Measurements from ENCODE around the gene NXPH2.
"Not testable (repeated sequence)": the region's sequence is repeated elsewhere in the genome, so short reads cannot be mapped to it uniquely, and the experiment has no call there.

The NXPH2 gene

DNA sequence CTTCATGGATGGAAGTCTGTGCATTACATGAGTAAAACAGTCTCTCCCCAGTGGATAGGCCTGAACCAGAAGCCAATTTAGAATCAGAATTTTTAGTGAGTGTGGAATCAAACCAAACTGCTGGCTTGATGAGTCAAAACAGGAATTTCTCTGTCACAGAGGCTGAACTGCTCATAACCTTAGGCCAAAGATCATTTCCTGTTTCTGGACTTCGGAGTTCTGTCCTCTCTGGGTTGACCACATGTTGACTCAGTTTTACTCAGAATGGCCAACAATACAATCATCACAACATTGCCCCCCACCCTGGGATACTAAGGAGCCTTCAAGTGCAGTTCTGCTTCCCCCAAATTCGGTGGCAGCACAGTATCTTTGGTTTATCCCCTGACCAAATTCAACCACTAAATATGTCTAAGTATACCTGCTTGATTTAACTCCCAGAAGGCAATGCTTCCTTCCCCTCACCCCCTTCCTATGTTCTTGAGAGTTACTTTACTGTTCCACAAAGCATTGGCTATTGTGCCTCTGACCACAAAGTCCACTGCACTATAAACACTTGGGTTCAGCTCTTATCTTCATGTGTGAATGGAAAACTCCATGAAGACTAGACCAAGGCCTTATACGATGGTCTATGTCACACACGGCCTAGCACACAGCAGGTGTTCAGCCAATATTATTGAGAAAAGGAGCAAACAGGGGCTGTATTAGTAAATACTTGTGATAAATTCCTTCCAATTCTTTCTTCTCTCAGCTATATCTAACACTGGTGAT lies 67.8 kb downstream of the NXPH2 start:
- DNase-seq (ENCODE audit: low read depth in 1 of 2, low spot score in 1 of 2): no peak

DNA sequence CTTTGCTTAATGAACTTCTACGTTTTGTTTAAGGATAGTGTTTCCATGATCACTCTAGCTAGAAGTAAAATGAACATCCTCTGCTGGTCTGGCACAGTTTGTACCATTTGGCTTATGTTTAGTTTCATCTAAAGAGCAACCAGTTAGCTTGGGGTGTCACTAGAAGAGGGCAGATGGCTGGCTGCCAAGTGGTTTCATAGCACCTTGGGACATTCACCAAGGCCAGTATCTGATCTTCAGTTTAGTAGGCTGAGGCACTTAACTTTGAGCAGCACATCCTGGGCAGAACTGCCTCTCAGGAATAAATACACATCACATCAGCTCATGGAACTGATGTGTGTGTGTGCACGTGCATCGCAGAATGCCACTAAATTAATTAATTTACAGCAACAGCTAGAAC lies 68.4 kb downstream of the NXPH2 start:
- no peak for DNase-seq (ENCODE audit: low read depth in 1 of 2, low spot score in 1 of 2)

DNA sequence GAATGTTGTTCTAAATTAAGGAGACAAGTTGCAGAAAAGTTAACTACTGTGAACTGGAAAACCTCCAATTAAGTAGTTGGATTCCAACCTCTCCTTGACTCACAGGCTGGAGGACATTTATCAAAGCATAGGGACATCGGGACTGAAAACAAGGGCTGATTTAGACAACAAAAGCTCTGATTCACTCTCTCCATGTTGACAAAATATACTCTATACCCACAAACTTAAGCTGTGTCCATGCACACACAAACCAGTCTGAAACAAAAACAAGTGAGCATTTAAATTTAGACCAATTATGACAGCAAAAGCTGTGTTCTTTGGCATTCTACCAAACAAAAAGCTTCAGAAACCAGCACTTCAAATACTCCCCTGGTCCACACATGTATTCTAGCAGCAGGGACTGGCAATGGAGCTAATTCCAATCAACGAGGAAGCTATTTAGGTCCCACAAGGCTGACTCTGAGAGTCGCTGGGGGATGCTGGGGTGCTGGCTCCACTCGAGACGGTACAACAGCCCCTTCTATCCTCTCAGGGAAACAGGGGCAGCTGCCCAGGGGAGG lies 71.4 kb downstream of the NXPH2 start:
- DNase-seq (ENCODE audit: low read depth in 1 of 2, low spot score in 1 of 2): no peak

DNA sequence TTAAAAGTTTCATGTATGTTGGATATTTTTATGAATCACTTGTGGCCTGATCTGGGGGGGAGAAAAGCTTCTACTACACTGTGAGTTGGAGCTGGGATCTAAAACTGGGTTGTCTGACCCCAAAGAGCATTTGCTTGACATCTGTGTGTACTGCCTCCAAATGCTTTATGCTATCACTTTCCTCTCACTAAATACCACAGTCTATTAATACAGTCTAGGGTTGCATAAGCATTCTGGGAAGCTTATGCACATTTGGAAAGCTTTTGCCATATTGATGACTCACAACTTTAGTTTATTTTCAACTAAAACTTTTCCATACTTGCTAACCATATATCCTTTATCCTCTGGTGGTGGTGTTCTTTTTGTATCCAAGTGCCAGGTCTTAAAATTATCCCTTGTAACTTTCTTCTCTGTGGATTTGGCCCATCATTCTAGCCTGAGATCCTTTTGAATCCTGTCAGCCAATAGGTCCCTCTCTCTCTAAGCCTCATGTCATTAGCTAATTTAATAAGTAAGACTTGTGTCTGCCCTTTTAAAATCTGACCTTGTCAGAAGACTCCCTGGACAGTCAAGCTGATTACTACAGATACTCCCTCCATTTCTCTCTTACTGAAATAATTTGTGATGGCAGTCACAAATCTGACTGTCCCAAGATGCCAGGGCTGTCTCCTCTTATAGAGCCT lies 72.7 kb downstream of the NXPH2 start:
- no peak for DNase-seq (ENCODE audit: low read depth in 1 of 2, low spot score in 1 of 2)

DNA sequence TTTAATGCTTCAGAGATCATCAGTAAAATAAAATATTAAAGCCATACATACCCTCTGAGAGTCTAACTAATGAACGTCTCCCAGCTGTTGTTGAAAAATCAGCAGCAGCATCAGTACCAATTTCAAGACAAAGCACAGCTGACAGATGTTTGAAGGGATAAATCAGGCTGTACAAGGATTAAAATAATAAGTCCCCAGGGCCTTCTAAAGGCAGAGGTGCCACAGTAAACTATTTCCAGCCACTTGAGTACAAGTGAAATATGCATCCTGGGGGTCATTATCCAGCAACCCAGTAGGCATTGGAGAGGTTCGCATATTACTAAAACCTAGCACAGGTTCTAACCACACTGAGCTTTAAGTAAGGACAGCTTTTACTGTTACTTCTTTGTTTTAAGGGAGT lies 76.9 kb downstream of the NXPH2 start:
- DNase-seq (ENCODE audit: low read depth in 1 of 2, low spot score in 1 of 2): no peak

DNA sequence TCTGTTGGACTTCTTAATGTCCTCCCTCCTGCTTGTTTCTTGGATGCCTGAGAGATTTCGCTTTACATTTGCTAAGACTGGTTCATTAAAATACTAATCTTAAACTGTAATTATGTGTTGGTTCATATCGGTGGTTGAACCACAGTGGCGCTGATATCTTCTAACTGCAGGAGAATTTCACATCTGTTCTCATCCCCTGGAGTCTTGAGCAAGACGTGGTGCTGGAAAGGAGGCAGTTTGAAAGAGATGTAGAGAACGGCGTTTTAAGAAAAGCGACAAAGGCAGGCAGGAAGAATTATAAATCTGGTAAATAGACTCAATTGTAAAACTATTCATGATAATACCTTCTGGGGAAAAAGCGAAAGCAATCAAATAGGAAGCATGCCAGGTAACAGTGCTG lies 79.5 kb downstream of the NXPH2 start:
- DNase-seq (ENCODE audit: low read depth in 1 of 2, low spot score in 1 of 2): no peak

DNA sequence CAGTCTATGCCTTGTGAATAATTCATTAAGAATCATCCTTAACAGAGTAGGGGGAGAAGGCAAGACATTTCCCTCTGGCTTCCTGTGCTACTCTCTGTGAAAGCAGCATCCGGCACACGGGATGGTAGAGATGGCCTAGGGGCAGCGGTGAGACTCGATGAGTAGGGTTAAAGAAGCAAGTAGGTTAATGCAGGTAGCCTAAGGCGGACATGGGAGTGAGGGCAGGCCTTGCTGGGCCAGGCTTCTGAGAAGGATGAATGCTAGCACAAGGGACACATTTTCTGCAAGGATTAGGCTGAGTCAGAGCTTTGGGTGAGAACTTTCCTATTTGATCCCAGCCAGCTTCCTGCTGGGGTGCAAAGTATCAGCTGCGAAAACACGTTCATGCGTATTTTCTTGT lies 80.8 kb downstream of the NXPH2 start:
- DNase-seq (ENCODE audit: low read depth in 1 of 2, low spot score in 1 of 2): no peak

DNA sequence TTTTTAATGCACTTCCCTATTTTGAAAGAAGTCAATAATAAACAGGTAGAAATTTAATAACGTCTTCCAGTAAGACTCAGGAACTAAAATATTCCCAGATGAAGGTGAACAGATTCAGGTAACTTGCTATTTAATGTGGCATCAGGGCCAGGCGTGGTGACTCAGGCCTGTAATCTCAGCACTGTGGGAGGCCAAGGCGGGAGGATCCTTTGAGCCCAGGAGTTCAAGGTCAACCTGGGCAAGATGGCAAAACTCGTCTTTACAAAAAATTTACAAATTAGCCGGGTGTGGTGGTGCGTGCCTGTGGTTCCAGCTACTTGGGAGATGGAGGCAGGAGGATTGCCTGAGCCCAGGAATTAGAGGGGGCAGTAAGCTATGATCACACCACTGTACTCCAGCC lies 81.8 kb downstream of the NXPH2 start:
- no peak for DNase-seq (ENCODE audit: low read depth in 1 of 2, low spot score in 1 of 2)

DNA sequence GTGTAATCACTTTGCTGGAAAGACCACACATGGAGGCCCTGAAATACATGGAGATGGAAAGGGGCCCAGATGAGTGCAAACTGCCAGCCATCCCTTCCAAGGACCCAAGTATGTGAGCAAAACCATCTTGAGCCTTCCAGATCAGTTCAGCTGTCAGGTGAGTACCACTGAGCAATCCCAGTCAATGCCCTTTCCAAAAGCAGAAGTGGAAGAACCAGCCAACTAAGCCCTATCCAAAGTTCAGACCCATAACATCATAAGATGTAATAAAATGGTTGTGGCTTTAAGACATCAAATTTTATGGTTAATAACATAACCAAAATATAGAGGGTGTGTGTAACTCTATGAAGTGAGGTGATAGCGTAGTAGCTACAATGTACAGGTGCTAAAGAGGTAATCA lies 88.5 kb downstream of the NXPH2 start:
- DNase-seq (ENCODE audit: low read depth in 1 of 2, low spot score in 1 of 2): no peak

DNA sequence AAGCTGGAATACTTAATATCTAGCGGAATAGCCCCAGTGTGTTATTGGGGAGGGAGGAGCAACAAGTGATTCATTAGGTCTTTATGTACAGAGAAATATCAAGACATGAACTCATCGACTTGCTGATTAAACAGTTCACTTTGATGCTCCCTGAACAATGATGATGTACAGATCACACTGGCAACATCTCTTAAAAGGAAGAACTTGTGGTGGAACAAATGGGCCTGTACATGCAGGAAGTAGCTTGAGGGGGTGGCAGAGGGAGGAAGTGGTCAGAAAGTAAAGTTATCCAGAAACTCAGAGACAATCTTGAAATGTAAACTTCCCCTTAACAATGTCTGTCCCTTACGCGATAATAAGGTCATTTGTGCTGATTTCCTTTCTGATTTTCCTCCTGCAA lies 90.5 kb downstream of the NXPH2 start:
- DNase-seq (ENCODE audit: low read depth in 1 of 2, low spot score in 1 of 2): no peak

DNA sequence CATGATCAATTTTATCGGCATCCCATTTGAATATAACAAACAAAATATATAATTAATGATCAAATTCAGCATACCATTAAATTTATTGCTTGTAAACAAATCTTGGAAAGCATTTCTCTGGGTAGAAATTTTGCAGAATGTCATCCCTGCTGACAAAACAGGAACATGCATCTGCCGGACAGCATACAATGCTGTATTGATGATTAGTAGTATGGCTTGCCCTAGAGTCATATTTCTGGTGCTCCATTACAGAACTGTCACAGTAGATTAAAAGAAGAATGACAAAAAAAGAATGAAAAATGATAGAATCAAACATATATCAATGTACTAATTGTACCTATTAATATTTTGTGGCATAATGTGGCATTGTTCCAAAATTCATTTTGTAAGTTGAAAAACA lies 98.0 kb downstream of the NXPH2 start:
- DNase-seq (ENCODE audit: low read depth in 1 of 2, low spot score in 1 of 2): no peak

DNA sequence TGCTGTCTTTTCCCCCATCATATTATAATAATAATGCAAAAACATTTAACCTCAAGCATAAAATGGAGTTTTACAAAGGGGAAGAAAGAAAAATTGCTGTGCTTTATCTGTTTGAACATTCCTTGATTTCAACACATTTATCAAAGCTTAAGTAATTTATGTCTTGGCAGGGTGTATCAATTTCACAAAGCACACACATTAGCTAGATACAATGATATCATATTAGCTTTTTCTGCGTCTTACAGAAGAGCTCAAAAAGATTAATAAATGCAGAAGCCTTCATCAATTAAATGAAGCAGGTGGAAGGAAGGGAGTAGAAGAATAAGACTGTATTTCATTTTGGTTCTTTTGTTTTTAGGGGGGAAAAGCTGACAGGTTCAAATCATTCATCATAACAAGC lies 103.0 kb downstream of the NXPH2 start:
- no peak for DNase-seq (ENCODE audit: low read depth in 1 of 2, low spot score in 1 of 2)

DNA sequence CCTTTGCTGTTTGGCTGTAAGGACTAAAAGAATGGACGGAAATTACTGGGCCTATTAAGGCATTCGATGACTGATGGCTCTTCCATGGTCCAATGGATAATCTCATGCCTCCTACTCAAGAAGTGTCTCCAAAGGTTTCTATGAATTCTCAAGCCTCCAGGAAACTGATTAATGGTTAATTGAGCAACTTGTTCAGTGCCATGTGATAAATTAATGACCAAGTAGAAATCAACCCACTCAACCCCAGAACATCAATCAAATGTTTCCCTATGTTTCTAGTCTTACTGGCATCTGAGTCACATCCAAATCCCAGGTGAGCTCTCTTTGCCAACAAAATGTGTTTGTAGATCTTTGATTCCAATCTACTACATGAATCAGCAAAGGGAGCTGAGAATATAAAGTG lies 103.6 kb downstream of the NXPH2 start:
- no peak for DNase-seq (ENCODE audit: low read depth in 1 of 2, low spot score in 1 of 2)

DNA sequence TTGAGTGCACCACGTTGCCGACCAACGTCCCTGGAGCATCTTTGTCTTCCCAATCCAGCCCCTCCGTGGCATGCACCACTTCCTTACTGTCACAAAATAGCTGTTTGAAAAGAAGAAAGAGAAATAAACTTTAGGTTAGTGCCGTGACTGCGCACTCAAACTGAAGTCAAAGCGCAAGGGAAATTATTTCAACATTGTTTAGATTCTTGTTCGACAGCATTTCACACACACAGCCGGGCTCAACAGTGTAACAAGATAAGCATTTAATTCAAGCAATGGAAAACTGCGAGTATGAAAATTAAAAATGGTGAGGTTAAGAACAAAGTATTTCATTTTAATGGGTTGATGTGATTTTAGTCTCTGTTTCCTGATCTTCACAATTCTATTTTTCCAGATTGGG lies 108.6 kb downstream of the NXPH2 start:
- no peak for DNase-seq (ENCODE audit: low read depth in 1 of 2, low spot score in 1 of 2)

DNA sequence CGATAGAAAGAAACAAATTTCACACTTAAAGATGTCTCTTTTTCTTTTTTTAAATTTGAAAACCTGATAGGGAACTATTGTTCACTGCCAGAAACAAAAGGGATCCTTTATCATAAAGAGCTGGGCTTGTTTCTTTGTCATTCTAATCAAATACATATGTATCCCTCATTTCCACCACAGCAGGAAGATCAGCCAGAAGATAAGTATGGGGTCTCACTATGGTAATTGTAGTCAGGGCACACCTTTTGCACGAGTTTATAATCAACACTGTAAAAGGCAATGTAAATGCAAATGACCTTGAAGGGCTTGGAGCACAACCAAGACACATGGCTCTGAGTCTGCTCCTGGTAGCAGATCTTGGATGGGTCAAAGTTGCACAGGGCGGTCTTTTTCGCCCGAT lies 109.5 kb downstream of the NXPH2 start:
- no peak for DNase-seq (ENCODE audit: low read depth in 1 of 2, low spot score in 1 of 2)

DNA sequence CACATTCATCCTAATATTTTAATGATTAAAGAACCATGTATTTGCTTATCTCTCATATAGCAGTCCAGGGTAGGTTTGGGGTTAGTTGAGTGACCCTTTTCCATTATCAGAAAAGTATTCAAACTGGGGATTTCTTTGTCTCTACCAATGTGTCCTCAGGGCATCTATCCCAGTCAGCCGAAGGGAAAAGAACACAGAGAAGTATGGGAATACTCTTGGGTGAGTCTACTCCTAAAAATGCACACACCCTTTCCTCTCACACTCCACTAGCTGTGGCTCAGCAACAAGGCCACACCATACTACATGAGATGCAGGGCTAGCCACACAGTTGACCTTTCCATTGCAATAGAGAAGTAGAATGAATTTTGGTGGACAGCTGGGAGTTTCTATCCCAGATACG lies 114.3 kb downstream of the NXPH2 start:
- no peak for DNase-seq (ENCODE audit: low read depth in 1 of 2, low spot score in 1 of 2)

DNA sequence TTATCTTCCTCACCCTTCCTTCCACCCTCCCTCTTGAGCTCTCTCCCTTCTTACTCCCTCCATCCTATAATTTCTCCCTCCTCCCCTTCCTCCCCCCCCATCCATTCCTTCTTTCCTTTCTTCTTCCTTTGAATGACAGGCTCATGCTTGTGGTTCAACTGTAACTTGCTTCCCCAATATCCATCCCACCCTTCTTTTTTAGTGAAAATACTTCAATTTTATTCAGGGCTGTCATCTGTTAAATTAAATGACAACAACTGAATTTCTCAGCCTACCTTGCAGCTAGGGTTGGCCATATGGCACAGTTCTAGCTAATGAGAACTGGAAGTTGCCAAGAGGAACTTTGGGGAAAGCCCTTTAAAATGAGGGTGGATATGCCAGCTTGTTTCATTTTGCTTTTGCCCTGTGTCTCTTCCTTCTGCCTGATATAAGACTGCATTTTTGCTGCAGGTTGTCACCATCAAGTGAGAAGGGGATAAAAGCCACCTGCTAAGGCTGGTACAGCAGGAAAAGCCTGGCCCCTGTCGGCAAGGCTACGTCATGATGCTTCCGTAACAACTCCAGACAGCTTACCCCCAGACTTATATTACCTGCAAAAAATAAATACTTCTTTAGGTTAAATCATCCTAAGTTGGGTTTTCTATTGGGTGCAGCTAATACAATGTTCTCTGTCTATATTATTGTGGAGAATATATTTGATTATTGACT lies 121.8 kb downstream of the NXPH2 start:
- no peak for DNase-seq (ENCODE audit: low read depth in 1 of 2, low spot score in 1 of 2)

DNA sequence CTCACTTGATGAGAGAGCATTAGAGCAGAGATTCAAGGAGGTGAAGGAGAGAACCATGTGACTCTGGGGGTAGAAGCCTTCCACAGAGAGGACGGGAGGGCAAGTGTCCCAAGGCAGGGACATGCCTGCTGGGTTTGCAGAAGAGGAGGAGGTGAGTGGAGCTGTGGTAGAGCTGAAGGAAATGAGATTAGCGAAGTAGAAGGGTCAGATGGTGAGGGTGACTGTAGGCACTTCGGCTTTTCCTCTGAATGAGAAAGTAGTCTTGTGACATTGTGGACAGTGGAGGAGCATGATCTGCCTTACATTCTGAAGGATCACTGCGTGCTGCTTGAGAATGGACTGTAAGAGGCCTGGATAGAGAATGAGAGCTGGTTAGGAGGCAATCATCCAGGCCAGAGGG lies 126.0 kb downstream of the NXPH2 start:
- no peak for DNase-seq (ENCODE audit: low read depth in 1 of 2, low spot score in 1 of 2)

DNA sequence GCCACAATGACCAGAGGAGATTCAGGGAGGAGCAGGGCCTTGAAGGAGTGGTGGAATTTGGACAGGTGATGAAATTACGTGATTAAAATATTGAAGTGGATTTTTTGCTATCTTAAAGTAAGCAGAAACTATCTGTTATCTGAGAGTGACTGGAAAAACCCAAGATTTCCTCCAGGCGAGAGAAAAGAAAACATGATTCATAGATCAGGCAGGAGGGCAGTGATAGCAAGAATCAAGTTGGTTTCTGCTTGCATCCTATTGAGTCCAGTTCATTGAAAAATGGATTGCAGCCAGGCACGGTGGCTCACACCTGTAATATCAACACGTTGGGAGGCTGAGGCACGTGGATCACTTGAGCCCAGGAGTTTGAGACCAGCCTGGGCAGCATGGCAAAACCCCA lies 127.8 kb downstream of the NXPH2 start:
- DNase-seq (ENCODE audit: low read depth in 1 of 2, low spot score in 1 of 2): no peak

DNA sequence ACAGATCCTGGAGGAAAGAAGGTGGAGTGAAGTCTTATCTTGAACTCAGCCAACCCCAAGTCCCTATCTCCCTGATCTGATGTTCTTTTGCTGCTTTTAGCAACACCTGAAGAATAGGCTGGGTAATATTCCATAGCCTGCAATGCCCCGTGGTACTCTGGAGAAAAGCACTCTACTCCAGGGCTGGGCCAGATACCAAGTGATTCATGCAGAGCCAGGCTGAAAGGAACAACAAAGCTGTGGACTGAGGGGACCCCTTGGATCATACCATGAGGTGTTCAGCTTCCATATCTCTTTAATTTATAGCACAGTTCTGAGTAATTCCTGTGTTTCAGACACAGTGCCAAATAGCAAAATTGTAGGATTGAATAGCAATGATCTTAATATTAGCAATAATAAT lies 130.6 kb downstream of the NXPH2 start:
- no peak for DNase-seq (ENCODE audit: low read depth in 1 of 2, low spot score in 1 of 2)

DNA sequence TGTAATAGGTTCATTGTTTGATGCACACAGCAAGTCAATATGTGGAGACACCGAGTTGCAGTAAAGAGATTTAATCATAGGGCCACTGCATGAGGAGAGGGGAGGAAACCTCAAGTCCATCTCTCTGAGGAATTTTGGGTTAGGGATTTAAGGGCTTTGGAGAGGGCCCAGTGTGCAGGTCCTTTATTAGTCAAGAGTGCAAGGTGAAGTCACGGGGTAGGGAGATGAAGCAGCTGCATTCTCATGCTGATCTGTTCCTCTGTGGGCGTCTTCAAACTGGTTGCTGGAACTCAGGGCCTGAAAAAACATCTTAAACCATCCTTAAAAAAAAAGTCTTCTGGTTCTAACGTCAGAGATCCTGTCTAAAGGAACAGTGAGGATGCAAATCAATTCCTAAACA lies 131.6 kb downstream of the NXPH2 start:
- DNase-seq (ENCODE audit: low read depth in 1 of 2, low spot score in 1 of 2): no peak

DNA sequence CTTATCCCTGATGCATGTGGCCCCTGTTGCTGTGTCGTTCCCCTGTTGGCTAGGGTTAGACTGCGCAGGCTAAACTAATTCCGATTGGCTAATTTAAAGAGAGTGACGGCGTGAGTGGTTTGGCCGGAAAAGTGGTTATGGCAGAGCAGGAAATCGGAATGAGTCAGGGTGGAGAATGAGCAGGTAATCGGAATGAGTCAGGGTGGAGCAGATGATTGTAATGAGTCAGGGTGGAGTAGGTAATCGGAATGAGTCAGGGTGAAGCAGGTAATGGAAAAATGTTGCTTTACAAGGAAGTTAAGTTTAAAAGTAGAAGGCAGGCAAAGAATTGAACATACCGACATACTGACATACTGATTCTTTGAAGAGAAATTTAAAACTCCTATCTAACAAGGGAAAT lies 135.4 kb downstream of the NXPH2 start:
- not testable (repeated sequence) for DNase-seq (ENCODE audit: low read depth in 1 of 2, low spot score in 1 of 2)

Measured in stimulated activated CD4-positive, alpha-beta T cell treated with anti-CD3 and anti-CD28 coated beads, Interleukin-15, amount 100 ng/mL, for 1 hour (primary cell).